Spleen (tissue), 7 donors: Measurements from ENCODE around the gene GP1BB.

Source experiments
- CTCF ChIP-seq, 11 experiments: fragments of 200-600 bp in 7 of 11; fragments of 450-650 bp in 4 of 11; sonication (generic) in 4 of 11; IDR thresholded peaks in 8 of 11; conservative IDR thresholded peaks in 3 of 11; 1 replicate in 7 of 11; 2 replicates in 4 of 11; pipeline versions ENCODE4 v1.4.0 to v1.8.0; 2016 to 2021; ENCODE audit warnings: antibody characterized with exemption in 11 of 11, inconsistent platforms in 4 of 11, mild to moderate bottlenecking in 1 of 11
- POLR2A ChIP-seq, 3 donors: fragments of 450-650 bp; IDR thresholded peaks; one replicate each; pipeline ENCODE4 v1.5.1; 2017; ENCODE audit warnings: antibody characterized with exemption in 3 of 3, mild to moderate bottlenecking in 1 of 3
- POLR2AphosphoS5 ChIP-seq, 3 donors: sonication (generic); formaldehyde crosslinking; IDR thresholded peaks; one replicate each; pipeline ENCODE4 v1.5.1; 2017; ENCODE audit warnings: antibody characterized with exemption in 3 of 3
- donor health status: DM: no; HTN: no; CAD: no; lungs with moderate emphysema.
- donor health status: DM: no; HTN: no; CAD: no.
- donor health status: DM: no; HTN: no; CAD: no.

GRCh38 chr22:19742160-19743066, 19.1 kb downstream of the GP1BB start:
- TF ChIP-seq POLR2AphosphoS5 (IDR thresholded peaks at IDR 0.05) (no peak), POLR2A (IDR thresholded peaks at IDR 0.05) (no peak), CTCF (IDR thresholded peaks at IDR 0.05 in 8 of 11, conservative IDR thresholded peaks at IDR 0.05 in 3 of 11) (no peak)
